ENCODE results near the gene PDGFRB. TPM values are rescaled to one million over a fixed set of nuclear protein-coding genes. Genes with fewer than 3 reads are reported as not detected.
A peak's percentile ranks its signal among the peaks of the same experiment; 100 is the strongest.

Gene PDGFRB
- total and polyA plus RNA-seq, 7 donors = 14.6 to 56.0 (median 34.0) TPM

DNA sequence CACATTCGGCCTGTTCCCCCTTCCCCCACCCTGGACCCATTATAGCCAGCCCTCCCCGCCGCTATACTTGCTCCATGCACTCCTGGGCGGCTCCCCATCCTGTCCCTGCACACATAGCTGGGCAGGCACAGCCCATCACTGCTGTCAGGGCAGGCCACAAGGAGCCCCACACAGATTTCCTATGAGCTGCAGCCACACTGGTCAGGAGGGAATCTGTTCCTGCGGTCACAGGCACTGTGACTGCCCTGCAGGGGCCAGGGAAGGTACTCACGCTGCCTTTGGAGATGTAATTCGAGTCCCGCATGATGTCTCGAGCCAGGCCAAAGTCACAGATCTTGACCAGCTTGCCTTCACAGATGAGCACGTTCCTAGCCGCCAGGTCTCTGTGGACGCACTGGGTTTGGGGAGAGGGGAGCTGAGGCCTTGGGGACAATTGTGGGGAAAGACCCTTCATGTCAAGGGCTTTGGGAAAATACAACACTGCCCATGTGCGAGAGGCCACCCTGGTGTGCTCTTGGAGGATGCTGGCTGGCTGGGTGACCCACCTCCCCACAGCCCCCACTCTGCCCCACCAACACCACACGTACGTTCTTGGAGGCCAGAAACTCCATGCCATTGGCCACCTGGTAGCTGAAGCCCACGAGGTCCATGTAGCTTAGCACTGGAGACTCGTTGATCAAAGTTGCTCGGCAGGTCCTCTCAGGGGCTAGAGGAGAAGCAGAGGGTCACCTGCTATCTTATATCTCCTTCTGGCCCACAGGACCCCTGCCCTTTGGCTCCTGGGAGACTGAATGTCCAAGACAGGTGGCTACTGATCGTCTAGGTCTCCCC, 34.8 kb downstream of the PDGFRB start:
- intact Hi-C loops (cut with DNase I) = no loop called here
- H3K36me3 ChIP-seq (ENCODE audit: insufficient read depth in 1 of 2, low read depth in 1 of 2) = peaks cover 0 to 15% of the 10 kb centered on the region in 2 donors
- TF ChIP-seq, protein P1, sequence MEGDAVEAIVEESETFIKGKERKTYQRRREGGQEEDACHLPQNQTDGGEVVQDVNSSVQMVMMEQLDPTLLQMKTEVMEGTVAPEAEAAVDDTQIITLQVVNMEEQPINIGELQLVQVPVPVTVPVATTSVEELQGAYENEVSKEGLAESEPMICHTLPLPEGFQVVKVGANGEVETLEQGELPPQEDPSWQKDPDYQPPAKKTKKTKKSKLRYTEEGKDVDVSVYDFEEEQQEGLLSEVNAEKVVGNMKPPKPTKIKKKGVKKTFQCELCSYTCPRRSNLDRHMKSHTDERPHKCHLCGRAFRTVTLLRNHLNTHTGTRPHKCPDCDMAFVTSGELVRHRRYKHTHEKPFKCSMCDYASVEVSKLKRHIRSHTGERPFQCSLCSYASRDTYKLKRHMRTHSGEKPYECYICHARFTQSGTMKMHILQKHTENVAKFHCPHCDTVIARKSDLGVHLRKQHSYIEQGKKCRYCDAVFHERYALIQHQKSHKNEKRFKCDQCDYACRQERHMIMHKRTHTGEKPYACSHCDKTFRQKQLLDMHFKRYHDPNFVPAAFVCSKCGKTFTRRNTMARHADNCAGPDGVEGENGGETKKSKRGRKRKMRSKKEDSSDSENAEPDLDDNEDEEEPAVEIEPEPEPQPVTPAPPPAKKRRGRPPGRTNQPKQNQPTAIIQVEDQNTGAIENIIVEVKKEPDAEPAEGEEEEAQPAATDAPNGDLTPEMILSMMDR (IDR thresholded peaks at IDR 0.05) = no peak
- H3K9me3 ChIP-seq = no peaks in the 10 kb centered on the region
- no peaks in the 10 kb centered on the region for H3K27me3 ChIP-seq (ENCODE audit: insufficient read depth in 3 of 3, low read length in 2 of 3)
- 75 to 80% (median 76%) methylated on average over 19 of the region's 19 CpGs for WGBS, 3 donors
- no peak for DNase-seq
- no peak overlapping the region for H3K27ac ChIP-seq
- no peak for ATAC-seq
- H3K4me3 ChIP-seq = no peak overlapping the region
- no peaks in the 10 kb centered on the region for H3K4me1 ChIP-seq

DNA sequence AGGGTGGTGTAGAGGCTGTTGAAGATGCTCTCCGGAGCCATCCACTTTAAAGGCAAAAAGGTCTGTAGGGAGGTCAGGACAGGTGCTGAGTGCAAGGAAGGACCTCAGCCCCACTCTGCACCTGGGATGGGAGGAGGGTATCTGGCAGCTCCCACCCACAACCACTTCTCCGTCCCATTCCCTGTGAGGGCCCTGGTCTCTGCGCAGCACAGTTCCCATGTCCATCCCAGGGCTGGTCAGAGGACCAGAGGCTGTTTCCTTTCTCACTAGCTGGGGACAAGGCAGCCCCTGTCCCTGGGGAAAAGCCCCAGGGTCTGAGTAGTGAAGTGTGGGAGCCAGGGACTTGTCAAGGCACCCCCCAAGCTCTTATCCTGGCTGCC, 35.6 kb downstream of the PDGFRB start:
- H3K4me1 ChIP-seq = no peaks in the 10 kb centered on the region
- peaks cover 0 to 17% of the 10 kb centered on the region in 2 donors for H3K36me3 ChIP-seq (ENCODE audit: insufficient read depth in 1 of 2, low read depth in 1 of 2)
- TF ChIP-seq, protein P1 (IDR thresholded peaks at IDR 0.05) = no peak
- H3K4me3 ChIP-seq = no peak overlapping the region
- no peaks in the 10 kb centered on the region for H3K27me3 ChIP-seq (ENCODE audit: insufficient read depth in 3 of 3, low read length in 2 of 3)
- no peak overlapping the region for H3K27ac ChIP-seq
- ATAC-seq = no peak
- WGBS, 3 donors = 81 to 97% (median 95%) methylated on average over 3 of the region's 3 CpGs
- no peaks in the 10 kb centered on the region for H3K9me3 ChIP-seq
- no peak for DNase-seq
- intact Hi-C loops (cut with DNase I) = no loop called here

DNA sequence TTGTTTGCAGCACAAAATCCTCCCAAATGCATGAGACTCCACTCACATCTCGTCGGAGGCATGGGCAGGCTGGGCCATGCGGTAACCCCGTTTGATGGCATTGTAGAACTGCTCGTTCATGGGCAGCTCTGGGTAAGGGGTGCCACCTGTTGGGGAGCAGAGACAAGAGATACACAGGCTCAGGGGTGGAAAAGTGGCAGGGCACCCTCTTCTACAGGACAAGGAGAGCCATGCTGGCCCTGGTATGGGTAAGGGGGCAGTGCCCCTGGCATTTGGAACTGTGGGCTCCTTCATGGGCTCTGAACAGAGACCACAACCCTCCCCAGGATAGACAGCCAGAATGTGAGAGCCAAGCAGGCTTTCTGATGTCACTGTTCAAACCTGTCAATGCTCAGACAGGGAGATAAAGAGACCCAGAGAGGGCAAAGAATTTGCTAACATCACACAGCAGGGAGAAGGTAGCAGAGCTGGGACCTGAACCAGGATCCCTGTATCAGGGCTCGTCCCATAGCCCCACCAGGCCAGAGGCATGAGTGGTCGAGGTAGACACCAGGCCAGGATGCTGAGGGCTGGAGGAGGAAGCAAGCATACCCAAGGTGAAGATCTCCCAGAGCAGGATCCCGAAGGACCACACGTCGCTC, 36.1 kb downstream of the PDGFRB start:
- WGBS, 3 donors = 76 to 79% (median 78%) methylated on average over 10 of the region's 10 CpGs
- no peak overlapping the region for H3K27ac ChIP-seq
- no peak for DNase-seq
- peak in 1 of 4 donors; percentile 28 for ATAC-seq
- intact Hi-C loops (cut with DNase I) = no loop called here
- no peak overlapping the region for H3K4me3 ChIP-seq
- H3K4me1 ChIP-seq = no peaks in the 10 kb centered on the region
- TF ChIP-seq, protein P1 (IDR thresholded peaks at IDR 0.05) = no peak
- peaks cover 0 to 17% of the 10 kb centered on the region in 2 donors for H3K36me3 ChIP-seq (ENCODE audit: insufficient read depth in 1 of 2, low read depth in 1 of 2)
- no peaks in the 10 kb centered on the region for H3K9me3 ChIP-seq
- H3K27me3 ChIP-seq (ENCODE audit: insufficient read depth in 3 of 3, low read length in 2 of 3) = no peaks in the 10 kb centered on the region

DNA sequence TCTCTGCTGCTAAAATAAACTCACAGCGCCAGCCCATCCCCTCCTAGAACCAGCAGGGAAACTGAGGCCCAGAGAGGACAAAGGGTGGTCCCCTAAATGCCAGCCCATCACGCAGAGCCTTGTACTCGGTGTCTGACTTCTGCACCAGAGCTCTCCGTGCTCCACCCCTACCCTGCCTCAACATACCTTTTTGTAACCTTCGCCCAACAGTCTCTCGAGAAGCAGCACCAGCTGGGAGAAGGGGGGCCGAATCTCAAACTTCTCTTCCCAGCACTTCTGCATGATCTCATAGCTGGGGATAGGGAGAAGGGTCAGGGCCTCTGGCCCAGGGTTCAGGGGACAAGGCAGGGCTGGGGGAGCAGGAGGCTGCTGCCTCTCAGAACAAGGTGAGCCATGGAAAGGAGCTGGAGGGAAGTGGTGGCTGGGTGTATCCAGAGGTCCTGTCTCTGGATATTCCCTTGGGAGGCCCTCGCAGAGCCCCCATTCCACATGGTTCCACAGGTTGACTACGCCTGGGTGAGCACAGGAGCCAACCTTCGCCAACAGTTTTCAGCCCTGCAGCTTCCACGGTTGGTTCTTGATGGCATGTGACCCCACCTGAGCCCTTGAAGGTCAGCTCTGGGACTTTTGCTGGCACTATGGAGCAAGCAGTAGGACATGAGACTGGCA, 37.0 kb downstream of the PDGFRB start:
- H3K9me3 ChIP-seq = no peaks in the 10 kb centered on the region
- TF ChIP-seq, protein P1 (IDR thresholded peaks at IDR 0.05) = no peak
- WGBS, 3 donors = 84 to 93% (median 84%) methylated on average over 11 of the region's 11 CpGs
- ATAC-seq (no peak), DNase-seq (no peak)
- intact Hi-C loops (cut with DNase I) = no loop called here
- no peaks in the 10 kb centered on the region for H3K4me1 ChIP-seq
- H3K27me3 ChIP-seq (ENCODE audit: insufficient read depth in 3 of 3, low read length in 2 of 3) = no peaks in the 10 kb centered on the region
- H3K4me3 ChIP-seq = no peak overlapping the region
- peaks cover 0 to 17% of the 10 kb centered on the region in 2 donors for H3K36me3 ChIP-seq (ENCODE audit: insufficient read depth in 1 of 2, low read depth in 1 of 2)
- H3K27ac ChIP-seq = no peak overlapping the region
